HG03095 (cell line): ENCODE data around the gene MRPS22.

Experiments
- ATAC-seq: cut with Tn5 transposase; IDR thresholded peaks from one replicate; pipeline ENCODE4 v1.9.1; 2021; ENCODE audit warnings: moderate library complexity; ENCODE audit not compliant: unreplicated experiment

MRPS22 gene

GRCh38 chr3:139311557-139311956, 32.3 kb upstream of the MRPS22 start:
- ATAC-seq, result no peak

GRCh38 chr3:139312416-139312815, 31.4 kb upstream of the MRPS22 start:
- no peak for ATAC-seq

- no peak for ATAC-seq
Measured at GRCh38 chr3:139312959-139313358, 30.9 kb upstream of the MRPS22 start.

- ATAC-seq, result no peak
Measured at GRCh38 chr3:139313921-139314320, 29.9 kb upstream of the MRPS22 start.

GRCh38 chr3:139317215-139317614, 26.6 kb upstream of the MRPS22 start:
- no peak for ATAC-seq

GRCh38 chr3:139317660-139318430, 26.0 kb upstream of the MRPS22 start:
- no peak for ATAC-seq

GRCh38 chr3:139318431-139318816, 25.4 kb upstream of the MRPS22 start:
- no peak for ATAC-seq

GRCh38 chr3:139318826-139319225, 25.0 kb upstream of the MRPS22 start:
- ATAC-seq, result no peak

GRCh38 chr3:139319428-139320402, 24.1 kb upstream of the MRPS22 start:
- no peak for ATAC-seq

- no peak for ATAC-seq
Measured at GRCh38 chr3:139320551-139321309, 23.1 kb upstream of the MRPS22 start.

GRCh38 chr3:139322346-139322745, 21.5 kb upstream of the MRPS22 start:
- ATAC-seq, result no peak

GRCh38 chr3:139323146-139323545, 20.7 kb upstream of the MRPS22 start:
- no peak for ATAC-seq

- no peak for ATAC-seq
Measured at GRCh38 chr3:139324456-139324855, 19.4 kb upstream of the MRPS22 start.

GRCh38 chr3:139325551-139325950, 18.3 kb upstream of the MRPS22 start:
- ATAC-seq, result no peak

- no peak for ATAC-seq
Measured at GRCh38 chr3:139326131-139326530, 17.7 kb upstream of the MRPS22 start.

- no peak for ATAC-seq
Measured at GRCh38 chr3:139326707-139327106, 17.1 kb upstream of the MRPS22 start.

- ATAC-seq, result no peak
Measured at GRCh38 chr3:139327231-139327630, 16.6 kb upstream of the MRPS22 start.

GRCh38 chr3:139327861-139328260, 16.0 kb upstream of the MRPS22 start:
- no peak for ATAC-seq

- no peak for ATAC-seq
Measured at GRCh38 chr3:139328356-139328755, 15.5 kb upstream of the MRPS22 start.

GRCh38 chr3:139329364-139329850, 14.4 kb upstream of the MRPS22 start:
- ATAC-seq, result peak; percentile 88

GRCh38 chr3:139332092-139332491, 11.7 kb upstream of the MRPS22 start:
- no peak for ATAC-seq
